HCT116 (cell line): ENCODE measurements around the gene ADGRG7. TPM values are rescaled to one million over a fixed set of nuclear protein-coding genes. Genes with fewer than 3 reads are reported as not detected.

ENCODE experiments used
- ATAC-seq: fragments of 200-7000 bp; cut with Tn5 transposase; 2 replicates; pipeline ENCODE4 v1.9.1; 2020; ENCODE audit warnings: mild to moderate bottlenecking, moderate library complexity
- BruUV-seq: library from RNA; stranded (reverse); fragments of 400-500 nt; replicated peaks from 2 replicates; lab custom pipeline; 2021; lab: Mats Ljungman, UMichigan
- CTCF ChIA-PET: fragments of 300-600 bp; sonication (Branson Sonifier 250); formaldehyde crosslinking; loops from one replicate; lab custom pipeline; 2021; ENCODE audit warnings: antibody characterized with exemption; lab: Charles Lee
- POLR2A ChIA-PET: fragments of 300-600, 350-600 bp; sonication (Branson Sonifier 250); formaldehyde crosslinking; loops from one replicate; lab custom pipeline; 2021; ENCODE audit warnings: antibody characterized with exemption; lab: Charles Lee
- RAD21 ChIA-PET, 2 experiments: fragments of 300-600 bp; sonication (Branson Sonifier 250); formaldehyde crosslinking; loops; one replicate each; lab custom pipeline; 2023; ENCODE audit warnings: low total read pairs in 2 of 2; ENCODE audit not compliant: uncharacterized antibody in 2 of 2, unreplicated experiment in 2 of 2, low non-redundant PET in 1 of 2; lab: Charles Lee
- DNase-seq: peaks from one replicate; pipeline ENCODE4 v3.0.0-alpha.2; 2010; ENCODE audit warnings: low read depth, low spot score
- H2AFZ ChIP-seq: fragments of 200-600 bp; shearing (Covaris generic), sonication (generic); 2 replicates; pipeline ENCODE4 v1.6.1; 2017; ENCODE audit warnings: low read depth, mixed run types, mixed read lengths, antibody characterized with exemption, low read length; ENCODE audit not compliant: poor library complexity, severe bottlenecking
- H3K27ac ChIP-seq: 2 replicates; pipeline ENCODE4 v1.5.1; 2012; ENCODE audit warnings: low read depth, low read length
- H3K27me3 ChIP-seq: fragments of 200-600 bp; sonication (generic); 2 replicates; pipeline ENCODE4 v1.6.1; 2016; ENCODE audit warnings: mixed run types, low read length, mixed read lengths; ENCODE audit not compliant: insufficient read depth
- H3K36me3 ChIP-seq, 2 experiments: fragments of 200-500 bp in 1 of 2; fragments of 200-600 bp in 1 of 2; sonication (Bioruptor generic) in 1 of 2; sonication (generic) in 1 of 2; 2 replicates each; pipeline versions ENCODE4 v1.5.1 to v1.6.1; 2014 to 2016; ENCODE audit warnings: low read length in 2 of 2, inconsistent platforms in 1 of 2, mixed read lengths in 1 of 2, mixed run types in 1 of 2; ENCODE audit not compliant: insufficient read depth in 2 of 2, control insufficient read depth in 1 of 2
- H3K4me1 ChIP-seq, 2 experiments: fragments of 200-600 bp in 1 of 2; sonication (generic) in 1 of 2; 2 replicates each; pipeline versions ENCODE4 v1.5.1 to v1.6.1; 2012 to 2017; ENCODE audit warnings: low read length in 2 of 2, inconsistent platforms in 1 of 2, mild to moderate bottlenecking in 1 of 2, mixed read lengths in 1 of 2, mixed run types in 1 of 2, moderate library complexity in 1 of 2; ENCODE audit not compliant: insufficient read depth in 2 of 2, control insufficient read depth in 1 of 2
- H3K4me2 ChIP-seq: fragments of 200-600 bp; sonication (generic); 2 replicates; pipeline ENCODE4 v1.6.1; 2017; ENCODE audit warnings: mixed run types, low read length, mixed read lengths
- H3K4me3 ChIP-seq, 2 experiments: fragments of 200-600 bp in 1 of 2; sonication (generic) in 1 of 2; replicated peaks in 1 of 2; 2 replicates each; pipeline ENCODE4 v1.5.1; 2011 to 2016; ENCODE audit warnings: low read length in 2 of 2, control low read depth in 1 of 2, low read depth in 1 of 2, mild to moderate bottlenecking in 1 of 2, mixed read lengths in 1 of 2, mixed run types in 1 of 2
- H3K79me2 ChIP-seq: fragments of 200-600 bp; sonication (generic); 2 replicates; pipeline ENCODE4 v1.6.1; 2017; ENCODE audit warnings: mild to moderate bottlenecking, mixed run types, low read length, moderate library complexity, mixed read lengths; ENCODE audit not compliant: insufficient read depth
- H3K9ac ChIP-seq: fragments of 200-600 bp; sonication (generic); 2 replicates; pipeline ENCODE4 v1.6.1; 2016; ENCODE audit warnings: low read length, mixed read lengths
- H3K9me2 ChIP-seq: fragments of 200-600 bp; sonication (generic), shearing (Covaris generic); 2 replicates; pipeline ENCODE4 v1.6.1; 2017; ENCODE audit warnings: mixed run types, mild to moderate bottlenecking, moderate library complexity; ENCODE audit not compliant: insufficient read depth
- H3K9me3 ChIP-seq, 2 experiments: fragments of 200-500 bp in 1 of 2; fragments of 200-600 bp in 1 of 2; sonication (Bioruptor generic) in 1 of 2; sonication (generic) in 1 of 2; 2 replicates each; pipeline ENCODE4 v1.6.1; 2014 to 2017; ENCODE audit warnings: low read length in 2 of 2, mixed read lengths in 2 of 2, inconsistent platforms in 1 of 2, low read depth in 1 of 2, mild to moderate bottlenecking in 1 of 2, mixed run types in 1 of 2, moderate library complexity in 1 of 2; ENCODE audit not compliant: control insufficient read depth in 1 of 2, insufficient read depth in 1 of 2
- H4K20me1 ChIP-seq: fragments of 200-600 bp; sonication (generic), shearing (Covaris generic); 2 replicates; pipeline ENCODE4 v1.6.1; 2017; ENCODE audit warnings: mixed run types, mild to moderate bottlenecking, moderate library complexity; ENCODE audit not compliant: insufficient read depth
- ATF3 ChIP-seq: IDR thresholded peaks from 2 replicates; pipeline ENCODE4 v1.6.1; 2012
- CBX3 ChIP-seq: IDR thresholded peaks from 2 replicates; pipeline ENCODE4 v1.6.1; 2012; ENCODE audit warnings: low read depth
- CEBPB ChIP-seq: IDR thresholded peaks from 2 replicates; pipeline ENCODE4 v1.6.1; 2012; ENCODE audit warnings: low read depth
- ELF1 ChIP-seq: IDR thresholded peaks from 2 replicates; pipeline ENCODE4 v1.6.1; 2012; ENCODE audit warnings: low read depth, borderline replicate concordance
- EZH2 ChIP-seq: fragments of 200-600 bp; sonication (generic); IDR thresholded peaks from 2 replicates; pipeline ENCODE4 v1.6.1; 2017; ENCODE audit warnings: antibody characterized with exemption, mixed run types
- EZH2phosphoT487 ChIP-seq: fragments of 200-600 bp; IDR thresholded peaks from 2 replicates; pipeline ENCODE4 v1.6.1; 2018; ENCODE audit warnings: antibody characterized with exemption, borderline replicate concordance
- FOSL1 ChIP-seq: IDR thresholded peaks from 2 replicates; pipeline ENCODE4 v1.6.1; 2012; ENCODE audit warnings: low read depth
- MAX ChIP-seq: IDR thresholded peaks from 2 replicates; pipeline ENCODE4 v1.6.1; 2012
- POLR2A ChIP-seq: IDR thresholded peaks from 2 replicates; pipeline ENCODE4 v1.7.0; 2011; ENCODE audit warnings: borderline replicate concordance; ENCODE audit not compliant: insufficient read depth, insufficient read length; ENCODE audit errors: extremely low read depth
- POLR2AphosphoS5 ChIP-seq: IDR thresholded peaks from 2 replicates; pipeline ENCODE4 v1.6.1; 2011; ENCODE audit warnings: mild to moderate bottlenecking, low read depth, low read length, moderate library complexity
- SIN3A ChIP-seq: IDR thresholded peaks from 2 replicates; pipeline ENCODE4 v1.6.1; 2012; ENCODE audit warnings: low read depth
- SP1 ChIP-seq: IDR thresholded peaks from 2 replicates; pipeline ENCODE4 v1.6.1; 2012; ENCODE audit warnings: low read depth
- SRF ChIP-seq: IDR thresholded peaks from 2 replicates; pipeline ENCODE4 v1.6.1; 2012; ENCODE audit warnings: low read depth
- TCF7L2 ChIP-seq: IDR thresholded peaks from 2 replicates; pipeline ENCODE4 v1.7.0; 2011; ENCODE audit warnings: borderline replicate concordance, inconsistent platforms; ENCODE audit not compliant: insufficient read depth, insufficient read length; ENCODE audit errors: extremely low read depth
- ZNF274 ChIP-seq: fragments of 200-500 bp; sonication (Bioruptor generic); IDR thresholded peaks from 2 replicates; pipeline ENCODE4 v1.6.1; 2014; ENCODE audit warnings: mild to moderate bottlenecking, low read depth, low read length, inconsistent platforms
- intact Hi-C: fragments of 100-400 bp; cut with micrococcal nuclease; formaldehyde crosslinking; loops from 2 replicates; pipeline ENCODE4 v1.10.0; 2022
- total RNA-seq: library from RNA; stranded (reverse); gene quantifications from one replicate; pipeline ENCODE4 v1.2.1, GENCODE V29; 2021; ENCODE audit not compliant: unreplicated experiment

Gene ADGRG7
- total RNA-seq, 1 experiment from 2014 or later: not detected

- Histone ChIP-seq H3K9me3 (no peaks in the 10 kb centered on the region), H3K9ac (no peak overlapping the region), H3K4me2 (no peak overlapping the region), H3K36me3 (no peaks in the 10 kb centered on the region), H3K27ac (no peak overlapping the region), H3K9me2 (no peaks in the 10 kb centered on the region), H3K4me1 (no peaks in the 10 kb centered on the region), H4K20me1 (no peaks in the 10 kb centered on the region), H3K4me3 (no peak overlapping the region), H3K79me2 (no peaks in the 10 kb centered on the region), H3K27me3 (no peaks in the 10 kb centered on the region), H2AFZ (no peak overlapping the region)
- no peak for TF ChIP-seq POLR2AphosphoS5
- TF ChIP-seq SP1: no peak
- TF ChIP-seq EZH2: no peak
- TF ChIP-seq TCF7L2: no peak
- TF ChIP-seq ZNF274: no peak
- no peak for TF ChIP-seq SRF
- TF ChIP-seq FOSL1: no peak
- TF ChIP-seq MAX: no peak
- no peak for TF ChIP-seq CEBPB
- no peak for TF ChIP-seq ATF3
- TF ChIP-seq EZH2phosphoT487: no peak
- TF ChIP-seq ELF1: no peak
- TF ChIP-seq SIN3A: no peak
- TF ChIP-seq CBX3: no peak
- TF ChIP-seq POLR2A: no peak
- DNase-seq: no peak
- no TSS peak for BruUV-seq
- ChIA-PET POLR2A (no interaction called here), RAD21 (no interaction called here), CTCF (interaction anchor here (1.4 kb wide), 1 partner anchor 8 kb away, joined by 4 read pairs; no protein-coding TSS in a partner anchor)
- no peak for ATAC-seq
- intact Hi-C loops: no loop called here
These were observed 1.8 kb downstream of the ADGRG7 start for GRCh38 chr3:100611221-100611620.
